Activated T-cell treated with anti-CD3 and anti-CD28 coated beads, Interleukin-2, amount 50 U/mL, for 48 hours (primary cell): ENCODE data around the gene ABCC6.
"Not testable (repeated sequence)": the region's sequence is repeated elsewhere in the genome, so short reads cannot be mapped to it uniquely, and the experiment has no call there.

Experiments
- DNase-seq, 2 experiments: peaks; one replicate each; pipeline ENCODE4 v3.0.0-alpha.2; 2020

Gene ABCC6

DNA sequence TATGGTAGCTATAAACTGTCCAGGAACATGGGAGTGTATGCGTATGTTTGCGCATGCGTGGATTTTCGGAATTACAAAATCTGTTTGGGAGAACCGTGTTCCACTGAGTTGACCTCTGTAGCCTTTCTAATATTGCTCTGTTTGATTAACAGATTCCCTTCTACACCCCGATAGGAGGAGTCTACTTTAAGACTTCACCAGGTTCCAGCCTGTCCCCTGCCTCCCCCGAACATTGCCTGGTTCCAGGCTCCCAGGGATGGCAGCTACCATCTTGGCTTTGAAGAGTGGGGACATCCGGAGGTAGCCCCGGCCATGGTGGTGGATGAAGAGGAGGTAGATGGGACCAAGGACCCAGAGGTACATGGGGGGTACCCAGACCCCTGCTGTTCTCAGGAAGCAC is 1.9 kb downstream of the ABCC6 start:
- DNase-seq, result not testable (repeated sequence)

GRCh38 chr16:16220449-16220848 is 2.8 kb downstream of the ABCC6 start:
- not testable (repeated sequence) for DNase-seq

DNA sequence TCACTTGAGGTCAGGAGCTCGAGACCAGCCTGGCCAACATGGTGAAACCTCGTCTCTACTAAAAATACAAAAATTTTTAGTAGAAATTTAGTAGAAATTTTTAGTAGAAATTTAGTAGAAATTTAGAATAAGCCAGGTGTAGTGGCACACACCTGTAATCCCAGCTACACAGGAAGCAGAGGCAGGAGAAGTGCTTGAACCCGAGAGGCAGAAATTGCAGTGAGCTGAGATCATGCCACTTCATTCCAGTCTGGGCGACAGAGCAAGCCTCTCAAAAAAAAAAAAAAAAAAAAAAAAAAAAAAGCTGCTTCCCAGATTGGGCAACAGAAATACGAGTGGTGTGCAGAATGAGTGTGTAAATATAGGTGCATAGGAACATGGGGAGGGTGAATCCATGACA is 4.5 kb downstream of the ABCC6 start:
- not testable (repeated sequence) for DNase-seq

DNA sequence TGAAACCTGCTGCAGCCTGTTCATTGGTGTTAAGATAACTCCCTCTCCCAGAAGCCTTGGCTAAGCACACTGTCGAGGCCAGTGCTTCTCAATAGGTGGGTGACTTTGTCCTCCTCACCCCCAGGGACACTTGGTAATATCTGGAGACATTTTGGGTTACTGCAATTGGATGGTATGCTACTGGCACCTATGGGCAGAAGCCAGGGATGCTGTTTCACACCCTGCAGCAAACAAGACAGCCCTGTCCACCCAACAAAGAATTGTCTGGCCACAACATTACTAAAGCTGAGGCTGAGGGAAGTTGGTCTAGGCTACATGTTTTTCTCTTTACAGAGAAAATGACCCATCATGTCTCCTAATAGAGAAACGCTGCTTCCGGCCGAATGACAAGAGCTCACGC is 4.9 kb downstream of the ABCC6 start:
- DNase-seq, result not testable (repeated sequence)

GRCh38 chr16:16213863-16214293 is 9.4 kb downstream of the ABCC6 start:
- not testable (repeated sequence) for DNase-seq

GRCh38 chr16:16211404-16211803 is 11.9 kb downstream of the ABCC6 start:
- DNase-seq, result not testable (repeated sequence)

DNA sequence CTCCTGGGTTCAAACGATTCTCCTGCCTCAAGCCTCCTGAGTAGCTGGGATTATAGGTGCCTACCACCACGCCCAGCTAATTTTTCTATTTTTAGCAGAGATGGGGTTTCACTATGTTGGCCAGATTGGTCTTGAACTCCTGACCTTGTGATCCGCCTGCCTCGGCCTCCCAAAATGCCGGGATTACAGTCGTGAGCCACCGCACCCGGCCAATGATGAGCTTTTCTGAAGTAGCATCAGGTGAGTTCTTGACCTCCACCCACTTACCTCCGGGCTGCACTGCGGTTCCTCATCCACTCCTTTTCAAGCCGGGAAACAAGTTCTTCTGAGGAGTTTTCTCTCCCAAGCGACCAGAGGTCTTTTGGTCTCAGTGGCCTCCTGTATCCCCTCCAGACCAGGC is 14.8 kb downstream of the ABCC6 start:
- not testable (repeated sequence) for DNase-seq

DNA sequence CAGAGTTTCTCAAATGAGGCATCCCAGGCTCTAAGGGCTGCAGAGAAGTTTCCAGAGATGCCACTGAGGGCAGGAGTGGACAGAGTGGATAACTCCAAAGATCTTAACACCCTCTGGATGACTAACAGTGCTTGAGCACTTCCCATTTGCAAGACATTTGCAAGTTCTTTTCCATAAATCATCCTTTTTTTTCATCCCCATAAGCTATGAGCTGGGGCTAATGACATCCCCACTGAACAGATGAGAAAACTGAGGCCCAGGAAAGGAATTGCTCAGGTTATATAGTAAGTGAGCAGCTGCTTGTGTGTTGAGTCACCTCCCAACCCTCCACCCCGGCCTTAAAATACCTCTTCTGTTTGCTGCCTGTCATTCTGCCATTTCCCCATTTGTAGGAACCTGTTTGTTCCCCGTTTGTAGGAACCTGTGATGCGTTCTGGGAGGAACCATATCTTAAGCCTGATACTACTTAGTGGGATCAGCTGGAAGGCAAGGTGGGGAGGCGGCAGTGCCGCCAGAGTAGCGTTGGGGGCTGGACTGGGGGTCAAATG is 15.4 kb downstream of the ABCC6 start:
- DNase-seq, result not testable (repeated sequence)

GRCh38 chr16:16207097-16207786 is 16.1 kb downstream of the ABCC6 start:
- not testable (repeated sequence) for DNase-seq

DNA sequence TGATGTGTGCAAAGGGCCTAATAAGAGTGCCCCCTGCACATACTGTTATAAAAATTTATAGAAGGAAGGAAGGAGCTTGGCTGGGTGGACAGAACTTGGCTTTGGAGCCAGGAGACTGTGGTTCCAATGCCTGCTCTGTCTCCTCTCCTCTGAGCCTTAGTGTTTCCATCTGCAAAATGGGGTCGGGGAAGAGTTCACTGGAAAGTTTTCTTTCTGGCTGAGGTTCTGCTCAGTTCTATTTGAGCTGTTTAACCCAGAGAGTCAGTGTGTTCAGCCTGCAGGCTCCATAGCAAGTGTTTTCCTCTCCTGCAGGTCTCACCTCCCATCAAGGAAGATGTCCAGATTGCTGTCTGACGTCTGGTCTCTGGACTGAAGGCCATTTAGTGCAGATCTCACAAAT is 17.4 kb downstream of the ABCC6 start:
- not testable (repeated sequence) for DNase-seq

DNA sequence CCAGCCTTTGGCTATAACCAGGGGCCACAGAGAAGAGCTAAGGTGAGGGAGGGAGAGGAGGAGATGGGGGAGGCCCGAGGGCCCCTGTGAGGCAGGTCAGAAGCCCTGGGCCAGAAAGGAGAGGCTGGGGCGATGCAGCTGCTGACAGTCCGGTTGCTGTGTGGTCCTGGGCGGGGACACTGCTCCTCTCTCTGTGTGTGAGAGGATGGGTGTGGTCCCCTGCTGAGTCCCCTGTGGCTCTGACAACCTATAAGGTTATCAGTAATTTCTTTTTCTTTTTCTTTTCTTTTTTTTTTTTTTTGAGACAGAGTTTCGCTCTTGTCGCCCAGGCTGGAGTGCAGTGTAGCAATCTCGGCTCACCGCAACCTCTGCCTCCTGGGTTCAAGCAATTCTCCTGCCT is 18.7 kb downstream of the ABCC6 start:
- DNase-seq, result not testable (repeated sequence)

DNA sequence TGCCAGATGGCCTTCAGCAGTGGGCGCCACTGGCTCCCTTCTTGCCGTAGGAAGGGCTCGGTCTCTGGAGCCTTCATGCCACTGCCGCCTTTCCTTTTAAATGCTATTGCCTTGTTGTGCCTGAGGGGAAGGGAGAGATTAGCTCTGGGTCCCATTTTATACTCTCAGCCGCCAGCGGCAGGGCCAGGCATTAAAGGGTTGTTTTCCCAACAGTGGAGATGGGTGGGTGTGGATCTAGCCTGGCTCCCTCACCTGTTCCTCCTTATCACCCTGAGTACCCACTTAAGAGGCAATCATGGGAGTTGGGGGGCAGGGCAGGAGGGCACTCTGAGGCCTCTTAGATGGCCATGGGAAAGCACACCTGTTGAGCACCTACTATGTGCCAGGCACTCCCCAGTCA is 19.8 kb downstream of the ABCC6 start:
- DNase-seq, result not testable (repeated sequence)

GRCh38 chr16:16202400-16203143 is 20.7 kb downstream of the ABCC6 start:
- DNase-seq, result peak; percentile 58 to 61

- not testable (repeated sequence) for DNase-seq
Measured at GRCh38 chr16:16201880-16202279, 21.4 kb downstream of the ABCC6 start.

DNA sequence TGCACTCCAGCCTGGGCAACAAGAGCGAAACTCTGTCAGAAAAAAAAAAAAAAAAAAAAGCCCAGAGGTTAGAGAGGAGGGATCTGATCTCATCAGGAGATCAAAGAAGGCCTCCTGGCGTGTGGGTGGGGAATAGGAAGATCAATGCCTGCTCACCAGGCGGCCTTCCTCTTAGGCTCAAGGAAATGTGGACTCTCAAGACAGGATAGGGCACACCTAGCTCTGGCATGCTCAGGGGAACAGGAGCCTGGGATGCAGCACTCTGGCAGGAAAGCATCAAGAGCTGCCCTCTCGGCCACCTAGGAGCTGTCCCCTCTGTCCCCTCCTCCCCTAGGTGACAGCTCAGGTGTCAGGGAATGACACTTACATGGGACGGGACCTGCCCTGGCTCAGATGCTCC is 22.9 kb downstream of the ABCC6 start:
- not testable (repeated sequence) for DNase-seq

DNA sequence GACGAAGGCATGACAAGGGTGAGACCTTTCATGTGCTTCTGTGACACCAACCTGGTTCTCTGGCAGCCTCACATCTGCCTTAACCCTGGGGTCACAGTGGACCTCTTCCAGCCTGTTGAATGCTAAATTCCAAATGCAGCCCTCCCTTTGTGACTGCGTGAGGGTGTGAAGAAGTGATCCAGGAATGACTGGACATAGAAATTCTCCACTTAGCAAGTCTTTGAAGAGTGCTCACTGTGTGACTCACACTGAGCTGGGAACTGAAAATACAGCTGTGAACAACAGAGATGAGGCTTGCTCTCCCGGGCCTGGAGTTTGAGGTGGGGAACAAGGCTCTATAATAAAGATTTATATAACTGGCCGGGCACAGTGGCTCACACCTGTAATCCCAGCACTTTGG is 23.9 kb downstream of the ABCC6 start:
- not testable (repeated sequence) for DNase-seq

GRCh38 chr16:16197966-16198365 is 25.3 kb downstream of the ABCC6 start:
- no peak for DNase-seq

DNA sequence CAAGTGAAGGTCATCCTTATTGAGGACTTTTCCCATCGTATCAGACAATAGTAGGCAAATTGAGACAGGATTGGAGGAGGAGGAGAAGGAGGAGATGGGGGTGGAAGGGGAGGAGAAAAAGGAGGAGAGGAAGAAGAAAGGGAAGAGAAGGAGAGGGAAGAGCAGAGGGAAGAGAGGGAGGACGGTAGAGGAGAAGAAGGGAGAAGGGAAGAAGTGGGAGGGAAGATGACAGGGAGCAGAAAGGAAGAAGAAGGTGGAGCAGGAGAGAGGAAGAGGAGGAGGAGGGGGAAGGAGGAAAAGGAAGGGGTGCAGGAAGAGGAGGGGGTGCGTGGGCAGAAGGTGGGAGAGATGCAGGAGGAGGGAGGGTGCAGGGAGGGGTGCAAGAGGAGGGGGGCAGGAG is 26.0 kb downstream of the ABCC6 start:
- no peak for DNase-seq

DNA sequence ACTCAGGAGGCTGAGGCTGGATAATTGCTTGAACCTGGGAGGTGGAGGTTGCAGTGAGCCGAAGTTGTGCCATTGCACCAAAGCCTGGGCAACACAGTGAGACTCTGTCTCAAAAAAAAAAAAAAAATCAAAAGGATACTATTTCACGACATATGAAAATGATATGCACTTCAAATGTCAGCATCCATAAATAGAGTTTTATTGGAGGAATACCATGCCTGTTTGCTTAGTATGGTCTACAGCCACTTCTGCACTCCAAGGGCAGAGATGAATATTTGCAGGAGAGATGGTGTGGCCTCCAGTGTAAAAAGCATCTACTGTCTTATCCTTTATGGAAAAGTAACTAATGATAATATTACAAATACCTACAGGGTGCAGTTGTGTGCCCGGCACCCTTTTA is 27.2 kb downstream of the ABCC6 start:
- no peak for DNase-seq

DNA sequence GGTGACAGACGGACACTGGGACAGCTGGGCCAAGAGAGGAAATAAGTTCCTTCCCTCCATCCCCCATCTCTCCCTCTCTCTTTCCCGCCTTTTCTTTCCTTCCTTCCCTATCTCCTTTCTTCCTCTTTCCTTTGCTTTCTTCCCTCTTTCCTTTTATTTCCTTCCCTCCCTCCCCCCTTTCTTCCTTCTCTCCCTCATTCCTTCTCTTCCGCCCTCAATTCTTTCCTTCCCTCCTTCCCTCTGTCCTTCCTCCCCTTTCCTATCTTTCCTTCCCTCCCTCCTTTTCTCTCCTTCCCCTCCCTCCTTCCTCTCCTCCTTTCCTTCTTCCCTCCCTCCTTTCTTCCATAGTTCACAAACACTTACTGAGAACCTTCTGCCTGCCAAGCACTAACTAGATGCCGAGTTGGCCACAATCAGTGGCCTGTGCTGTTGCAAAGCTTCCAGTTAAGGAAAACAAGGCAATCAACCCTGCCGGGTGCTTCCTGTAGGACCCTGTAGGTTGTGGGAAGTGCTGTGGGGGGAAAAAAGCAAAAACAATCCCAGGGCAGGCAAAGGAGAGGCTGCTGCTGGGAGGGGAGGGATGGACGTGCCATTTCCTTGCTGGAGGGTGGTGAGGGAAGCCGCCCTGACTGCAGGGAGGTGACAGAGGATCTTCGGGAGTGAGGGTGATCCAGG is 31.7 kb downstream of the ABCC6 start:
- DNase-seq, result no peak

GRCh38 chr16:16190966-16191365 is 32.3 kb downstream of the ABCC6 start:
- DNase-seq, result not testable (repeated sequence)

DNA sequence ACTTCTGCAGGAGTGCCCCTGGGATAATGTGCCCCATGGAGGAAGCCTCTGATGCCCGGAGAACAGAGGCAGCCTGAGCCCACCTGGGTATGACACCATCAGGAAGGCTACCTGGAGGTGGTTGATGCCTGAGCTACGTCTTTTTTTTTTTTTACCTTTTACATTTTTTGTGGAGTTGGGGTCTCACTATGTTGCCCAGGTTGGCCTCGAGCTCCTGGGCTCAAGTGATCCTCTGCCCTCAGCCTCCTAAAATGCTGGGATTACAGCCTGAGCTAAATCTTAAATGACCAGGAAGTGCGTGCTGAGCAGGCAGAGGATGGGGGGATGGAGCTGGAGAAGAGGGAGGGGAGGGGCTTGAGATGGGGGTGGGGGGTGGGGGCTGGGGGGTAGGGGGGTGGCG is 32.7 kb downstream of the ABCC6 start:
- no peak for DNase-seq

- no peak for DNase-seq
Measured at GRCh38 chr16:16189842-16190241, 33.5 kb downstream of the ABCC6 start.
